NOMO-1 (cell line): ENCODE results near the gene PHACTR2.
A peak's percentile ranks its signal among the peaks of the same experiment; 100 is the strongest.
"Not testable (repeated sequence)": the region's sequence is repeated elsewhere in the genome, so short reads cannot be mapped to it uniquely, and the experiment has no call there.

Experiments used
- DNase-seq, 2 experiments: peaks; one replicate each; lab custom pipeline; 2025; ENCODE audit not compliant: unreplicated experiment in 2 of 2; lab: John Stamatoyannopoulos, UW

The PHACTR2 gene

DNA sequence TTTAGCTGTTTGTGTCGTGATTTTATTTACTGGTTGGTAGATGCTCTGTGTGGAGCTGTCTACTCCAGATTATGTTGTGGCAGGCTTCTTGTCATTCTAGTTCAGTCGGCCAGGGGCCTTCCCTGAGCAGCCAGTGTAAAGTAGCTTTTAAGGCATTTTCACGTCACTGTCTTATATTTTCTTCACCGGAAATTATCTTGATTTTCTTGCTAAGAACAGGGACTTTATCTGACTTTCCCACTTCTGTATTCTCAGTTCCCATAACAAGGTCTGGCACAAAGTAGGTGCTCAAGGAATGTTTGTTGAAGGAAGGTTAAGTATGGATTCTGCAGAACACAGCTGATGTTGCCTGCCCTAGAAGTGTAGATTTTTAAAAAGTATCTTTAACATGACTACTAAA lies 166.2 kb downstream of the PHACTR2 start:
- DNase-seq: peak in 1 of 2 experiments; percentile 45

DNA sequence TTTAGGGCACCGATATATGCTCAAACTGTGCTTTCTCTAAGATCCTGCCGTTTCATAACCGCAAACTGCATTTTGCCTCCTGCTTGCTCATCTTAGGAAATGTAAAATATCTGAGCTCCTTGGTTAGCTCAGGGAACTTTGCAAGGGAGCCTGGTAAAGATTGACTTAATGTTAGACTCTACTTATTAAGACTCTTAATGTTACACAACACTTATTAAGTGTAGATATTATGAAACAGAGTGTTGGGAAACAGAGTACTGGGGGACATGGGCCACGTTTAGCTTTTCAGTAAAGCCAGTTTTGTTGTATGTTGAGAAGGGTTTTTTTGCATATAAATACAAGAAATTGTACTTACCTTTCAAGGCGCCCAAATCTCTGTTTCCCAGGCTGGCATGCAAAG lies 167.3 kb downstream of the PHACTR2 start:
- peak; percentile 20 to 61 for DNase-seq

DNA sequence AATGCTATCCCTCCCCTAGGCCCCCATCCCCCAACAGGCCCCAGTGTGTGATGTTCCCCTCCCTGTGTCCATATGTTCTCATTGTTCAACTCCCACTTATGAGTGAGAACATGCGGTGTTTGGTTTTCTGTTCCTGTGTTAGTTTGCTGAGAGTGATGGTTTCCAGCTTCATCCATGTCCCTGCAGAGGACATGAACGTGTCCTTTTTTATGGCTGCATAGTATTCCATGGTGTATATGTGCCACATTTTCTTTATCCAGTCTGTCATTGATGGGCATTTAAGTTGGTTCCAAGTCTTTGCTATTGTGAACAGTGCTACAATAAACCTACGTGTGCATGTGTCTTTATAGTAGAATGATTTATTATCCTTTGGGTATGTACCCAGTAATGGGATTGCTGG lies 173.9 kb downstream of the PHACTR2 start:
- DNase-seq: not testable (repeated sequence)

DNA sequence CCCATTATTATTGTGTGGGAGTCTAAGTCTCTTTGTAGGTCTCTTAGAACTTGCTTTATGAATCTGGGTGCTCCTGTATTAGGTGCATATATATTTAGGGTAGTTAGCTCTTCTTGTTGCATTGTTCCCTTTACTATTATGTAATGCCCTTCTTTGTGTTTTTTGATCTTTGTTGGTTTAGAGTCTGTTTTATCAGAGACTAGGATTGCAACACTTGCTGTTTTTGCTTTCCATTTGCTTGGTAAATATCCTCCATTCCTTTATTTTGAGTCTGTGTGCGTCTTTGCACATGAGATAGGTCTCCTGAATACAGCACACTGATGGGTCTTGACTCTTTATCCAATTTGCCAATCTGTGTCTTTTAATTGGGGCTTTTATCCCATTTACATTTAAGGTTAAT lies 177.3 kb downstream of the PHACTR2 start:
- DNase-seq: not testable (repeated sequence)

DNA sequence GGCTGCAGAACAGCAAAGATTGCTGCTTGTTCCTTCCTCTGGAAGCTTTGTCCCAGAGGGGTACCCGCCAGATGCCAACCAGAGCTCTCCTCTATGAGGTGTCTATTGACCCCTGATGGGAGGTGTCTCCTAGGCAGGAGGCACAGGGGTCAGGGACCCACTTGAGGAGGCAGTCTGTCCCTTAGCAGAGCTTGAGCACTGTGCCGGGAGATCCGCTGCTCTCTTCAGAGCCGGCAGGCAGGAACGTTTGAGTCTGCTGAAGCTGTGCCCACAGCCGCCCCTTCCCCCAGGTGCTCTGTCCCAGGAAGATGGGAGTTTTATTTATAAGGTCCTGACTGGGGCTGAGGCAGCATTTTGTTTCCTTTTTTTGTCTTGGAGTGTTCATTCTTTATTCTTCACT lies 179.0 kb downstream of the PHACTR2 start:
- not testable (repeated sequence) for DNase-seq

DNA sequence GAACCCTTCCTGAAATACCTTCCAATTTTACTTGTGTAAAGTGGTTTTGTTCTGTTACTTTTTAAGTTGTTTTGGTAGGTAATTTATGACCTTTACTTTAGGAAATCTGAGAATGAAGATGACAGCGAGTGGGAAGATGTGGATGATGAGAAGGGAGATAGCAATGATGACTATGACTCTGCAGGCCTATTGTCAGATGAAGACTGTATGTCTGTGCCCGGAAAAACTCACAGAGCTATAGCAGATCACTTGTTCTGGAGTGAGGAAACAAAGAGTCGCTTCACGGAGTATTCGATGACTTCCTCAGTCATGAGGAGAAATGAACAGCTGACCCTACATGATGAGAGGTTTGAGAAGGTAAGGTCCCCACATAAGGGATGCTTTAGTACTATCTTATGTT lies 179.9 kb downstream of the PHACTR2 start:
- no peak for DNase-seq

DNA sequence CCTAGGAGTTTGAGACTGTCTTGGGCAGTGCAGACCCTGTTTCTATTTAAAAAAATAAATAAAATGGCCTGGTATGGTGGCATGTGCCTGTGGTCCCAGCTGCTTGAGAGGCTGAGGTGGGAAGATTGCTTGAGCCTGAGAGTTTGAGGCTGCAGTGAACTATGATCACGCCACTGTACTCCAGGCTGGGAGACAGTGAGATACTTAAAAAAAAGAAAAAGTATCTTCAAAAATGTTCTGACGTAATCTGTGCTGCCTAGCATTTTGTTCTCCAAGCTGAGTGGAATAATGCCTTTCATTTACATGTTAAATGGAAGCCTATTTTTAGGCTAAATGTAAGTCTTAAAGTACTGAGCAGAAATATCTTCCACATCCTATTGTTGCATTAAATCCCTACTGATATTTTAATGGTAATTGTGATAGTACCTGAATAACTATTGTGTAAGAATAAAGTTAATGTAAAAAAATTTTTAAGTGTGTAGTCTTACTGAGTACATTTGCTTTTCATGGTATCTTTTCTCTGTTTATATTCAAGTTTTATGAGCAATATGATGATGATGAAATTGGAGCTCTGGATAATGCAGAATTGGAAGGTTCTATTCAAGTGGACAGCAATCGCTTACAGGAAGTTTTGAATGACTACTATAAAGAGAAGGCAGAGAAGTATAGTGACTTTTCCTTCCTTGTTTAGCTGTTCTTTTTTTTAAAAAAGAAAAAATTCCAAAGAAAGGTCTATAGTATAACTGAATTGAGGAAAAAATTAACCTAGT lies 182.3 kb downstream of the PHACTR2 start:
- no peak for DNase-seq

DNA sequence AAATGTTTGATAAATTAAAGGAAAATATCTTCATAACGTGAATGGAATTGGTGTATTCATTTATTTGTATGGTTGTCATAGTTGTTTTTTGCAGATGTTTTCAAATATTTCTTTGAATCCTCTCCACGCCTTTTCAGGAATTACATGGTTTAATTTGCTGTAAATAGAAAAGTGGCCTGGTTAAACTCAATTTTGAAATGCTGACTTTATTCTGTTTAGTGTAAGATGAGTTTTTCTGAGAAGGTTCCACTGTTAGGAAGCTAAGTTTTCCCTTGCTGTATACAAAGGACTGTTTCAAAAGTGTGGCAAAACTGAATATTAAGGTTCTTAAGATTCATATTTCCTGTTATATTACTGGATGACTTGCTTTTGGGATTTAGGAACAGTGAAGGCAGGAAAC lies 186.0 kb downstream of the PHACTR2 start:
- DNase-seq: no peak

DNA sequence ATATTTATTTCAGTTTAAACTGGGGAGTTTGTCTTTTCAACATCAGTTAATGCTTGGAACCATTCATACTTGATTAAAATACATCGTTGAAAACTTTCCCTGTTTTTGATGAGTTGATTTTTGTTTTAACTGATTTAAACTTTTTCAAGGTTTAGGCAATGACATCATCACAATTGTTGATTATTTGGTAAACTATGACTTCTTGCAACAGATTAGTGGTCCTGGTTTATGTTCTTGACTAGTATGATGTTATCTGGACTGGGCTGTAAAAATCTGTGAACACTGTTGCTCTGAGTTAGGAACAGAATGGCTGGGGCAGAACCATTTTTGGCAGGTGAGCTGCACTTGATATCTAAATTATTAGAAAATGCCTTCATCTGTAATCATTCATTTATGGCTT lies 186.5 kb downstream of the PHACTR2 start, which contains the start of gene ZC2HC1B:
ZC2HC1B (plus strand) TSS at position 241 of the 400 bp plus-strand sequence; CDS start at position 307, 66 bp downstream.
- no peak for DNase-seq

DNA sequence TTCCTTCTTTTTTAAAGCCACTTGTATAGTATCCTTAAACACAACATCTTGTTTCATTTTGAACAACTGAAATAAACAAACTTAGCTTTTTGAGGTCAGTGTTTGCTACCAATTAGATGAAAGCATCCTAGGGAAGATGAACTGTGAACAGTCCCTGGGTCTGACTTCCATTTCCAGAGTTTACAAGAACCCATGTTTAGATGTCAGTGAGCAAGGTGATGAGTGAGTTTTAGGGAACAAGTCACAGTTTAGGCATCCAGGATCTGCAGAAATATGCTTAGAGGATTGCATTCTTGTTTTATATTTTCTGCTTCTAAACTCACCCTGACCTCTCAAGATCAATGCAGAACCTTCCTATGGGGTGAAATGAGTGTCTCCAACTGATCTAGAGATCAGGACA lies 189.5 kb downstream of the PHACTR2 start:
- no peak for DNase-seq

DNA sequence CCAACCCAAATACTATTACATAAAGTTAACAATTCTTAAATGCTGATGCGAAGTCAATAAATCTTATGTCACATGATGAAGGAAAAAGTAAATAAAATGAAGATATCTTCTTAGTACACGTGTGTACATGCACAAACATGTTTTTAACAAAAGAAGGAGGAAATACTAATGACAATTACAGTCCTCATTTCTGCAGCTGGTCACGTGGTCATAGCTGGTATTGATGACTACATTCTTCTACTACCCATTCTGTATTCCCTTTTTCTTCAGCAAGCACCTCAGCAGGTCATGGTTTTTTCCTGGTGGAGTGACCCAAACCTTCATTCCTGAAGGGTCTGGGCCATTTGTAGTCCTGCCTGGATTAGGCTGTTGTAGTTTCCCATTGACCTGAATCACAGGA lies 191.0 kb downstream of the PHACTR2 start:
- not testable (repeated sequence) for DNase-seq

DNA sequence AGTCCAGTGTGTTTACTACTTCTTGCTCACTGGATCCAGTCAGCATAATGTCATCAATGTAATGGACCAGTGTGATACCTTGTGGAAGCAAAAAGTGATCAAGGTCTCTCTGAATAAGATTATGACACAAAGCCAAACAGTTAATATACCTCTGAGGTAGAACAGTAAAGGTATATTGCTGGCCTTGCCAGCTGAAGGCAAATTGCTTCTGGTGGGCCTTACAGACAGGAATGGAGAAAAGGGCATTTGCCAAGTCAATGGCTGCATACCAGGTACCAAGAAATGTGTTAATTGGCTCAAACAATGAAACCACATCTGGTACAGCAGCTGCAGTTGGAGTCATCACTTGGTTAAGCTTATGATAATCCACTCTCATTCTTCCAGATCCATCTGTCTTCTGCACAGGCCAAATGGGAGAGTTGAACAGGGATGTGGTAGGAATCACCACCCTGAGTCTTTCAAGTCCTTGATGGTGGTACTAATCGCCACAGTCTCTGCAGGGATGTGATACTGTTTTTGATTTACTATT lies 193.5 kb downstream of the PHACTR2 start:
- DNase-seq: not testable (repeated sequence)

DNA sequence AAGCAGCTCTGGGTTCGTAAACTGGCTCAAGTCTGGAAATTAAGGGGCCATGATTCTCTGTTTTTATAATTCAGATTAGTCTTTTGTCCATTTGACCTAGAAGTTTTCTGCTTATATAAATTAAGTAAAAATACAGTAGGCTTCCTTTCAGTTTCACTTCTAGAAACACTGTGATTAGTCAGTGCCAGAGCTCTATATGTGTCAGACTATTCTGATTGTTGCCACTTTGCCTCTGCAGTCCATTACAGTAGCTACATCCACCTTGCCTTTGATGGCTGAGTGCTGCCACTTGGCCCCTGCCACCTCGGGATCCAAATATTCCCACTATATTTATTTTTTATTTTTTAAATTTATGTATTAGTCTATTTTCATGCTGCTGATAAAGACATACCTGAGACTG lies 194.4 kb downstream of the PHACTR2 start:
- DNase-seq: peak in 1 of 2 experiments; percentile 45

DNA sequence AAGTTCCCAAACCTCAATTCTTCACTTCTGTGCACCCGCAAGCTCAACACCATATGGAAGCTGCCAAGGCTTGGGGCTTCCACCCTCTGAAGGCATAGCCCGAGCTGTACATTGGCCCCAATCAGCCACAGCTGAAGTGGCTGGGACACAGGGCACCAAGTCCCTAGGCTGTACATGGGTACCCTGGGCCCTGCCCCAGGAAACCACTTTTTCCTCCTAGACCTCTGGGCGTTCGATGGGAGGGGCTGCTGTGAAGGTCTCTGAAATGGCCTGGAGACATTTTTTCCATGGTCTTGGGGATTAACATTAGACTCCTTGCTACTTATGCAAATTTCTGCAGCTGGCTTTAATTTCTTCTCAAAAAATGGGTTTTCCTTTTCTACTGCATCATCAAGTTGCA lies 195.8 kb downstream of the PHACTR2 start:
- not testable (repeated sequence) for DNase-seq

DNA sequence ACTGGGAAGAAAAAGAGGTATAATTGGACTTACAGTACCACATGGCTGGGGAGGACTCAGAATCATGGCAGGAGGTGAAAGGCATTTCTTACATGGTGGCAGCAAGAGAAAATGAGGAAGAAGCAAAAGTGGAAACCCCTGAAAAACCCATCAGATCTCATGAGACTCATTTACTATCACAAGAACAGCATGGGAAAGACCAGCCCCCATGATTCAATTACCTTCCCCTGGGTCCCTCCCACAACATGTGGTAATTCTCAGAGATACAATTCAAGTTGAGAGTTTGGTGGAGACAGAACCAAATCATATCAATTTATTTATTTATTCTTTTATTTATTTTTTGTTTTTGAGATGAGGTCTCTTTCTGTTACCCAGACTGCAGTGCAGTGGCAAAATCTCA lies 196.7 kb downstream of the PHACTR2 start:
- DNase-seq: not testable (repeated sequence)

DNA sequence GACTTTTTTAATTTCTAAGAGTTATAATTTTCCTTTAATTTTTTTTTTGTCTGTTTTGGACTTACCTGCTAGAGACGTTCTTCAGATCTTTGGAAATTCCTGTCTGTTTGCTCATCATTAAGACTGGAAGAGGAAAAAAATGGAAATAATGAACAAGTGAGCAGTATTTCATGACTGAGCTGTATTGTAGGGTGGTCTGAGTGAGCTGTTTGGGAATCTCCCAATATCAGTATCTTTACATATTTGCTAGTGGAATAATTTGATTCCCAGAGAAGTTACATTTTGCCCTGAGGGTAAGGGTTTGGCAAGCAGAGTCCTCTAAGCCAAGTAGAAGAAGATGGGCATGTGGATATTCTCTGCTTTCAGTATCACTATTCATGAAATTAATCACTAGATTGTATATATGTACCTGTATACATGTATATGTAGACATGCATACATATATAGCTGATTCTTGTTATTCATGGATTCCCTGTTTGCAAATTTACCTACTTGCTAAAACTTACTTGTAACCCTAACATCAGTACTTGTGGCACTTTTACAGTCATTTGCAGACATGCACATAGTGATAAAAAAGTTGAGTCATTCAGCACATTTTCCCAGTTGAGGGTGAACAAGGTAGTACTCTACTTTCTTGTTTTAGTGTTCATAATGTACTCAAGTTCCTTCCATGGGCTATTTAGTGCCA lies 200.0 kb downstream of the PHACTR2 start:
- no peak for DNase-seq

DNA sequence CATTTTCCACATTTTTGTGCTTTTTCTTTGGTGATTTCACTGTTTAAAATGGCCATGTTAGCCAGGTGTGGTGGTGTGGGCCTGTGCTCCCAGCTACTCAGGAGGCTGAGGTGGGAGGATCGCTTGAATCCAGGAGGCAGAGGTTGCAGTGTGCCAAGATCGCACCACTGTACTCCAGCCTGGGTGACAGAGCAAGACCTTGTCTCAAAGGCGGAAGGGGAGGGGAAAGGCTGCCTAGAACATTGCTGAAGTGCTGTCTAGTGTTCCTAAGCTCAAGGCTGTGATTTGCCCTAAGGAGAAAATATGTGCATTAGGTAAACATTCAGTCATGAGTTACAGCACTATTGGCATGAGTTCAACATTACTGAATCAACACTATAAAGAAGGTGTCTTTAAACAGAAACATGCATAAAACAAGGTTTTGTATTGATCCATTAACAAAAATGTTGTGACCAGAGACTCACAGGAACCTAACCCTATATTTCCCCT lies 200.6 kb downstream of the PHACTR2 start:
- no peak for DNase-seq

DNA sequence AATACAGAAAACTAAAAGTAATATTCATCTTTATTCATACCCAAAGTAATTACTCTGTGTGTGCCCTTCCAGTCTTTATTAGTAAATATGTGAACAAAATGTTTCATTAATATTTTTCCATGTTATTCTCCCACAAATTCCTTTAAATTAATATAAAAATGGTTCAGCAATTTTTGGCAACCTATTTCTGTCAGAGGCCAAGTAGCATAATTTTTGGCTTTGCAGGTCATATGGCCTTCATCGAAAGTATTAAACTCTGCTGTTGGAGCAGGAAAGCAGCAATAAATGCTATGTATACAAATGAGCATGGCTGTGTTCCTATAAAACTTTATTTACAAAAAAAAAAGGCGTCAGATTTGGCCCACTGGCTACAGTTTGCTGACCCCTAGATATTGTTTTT lies 202.6 kb downstream of the PHACTR2 start:
- no peak for DNase-seq
